PC-9 (cell line): ENCODE measurements around the gene NDUFB8. TPM values are rescaled to one million over a fixed set of nuclear protein-coding genes. Genes with fewer than 3 reads are reported as not detected.

ENCODE experiments used
- BruUV-seq: library from RNA; stranded (reverse); fragments of 400-500 nt; replicated peaks from 2 replicates; lab custom pipeline; 2021; lab: Mats Ljungman, UMichigan
- CTCF ChIA-PET: fragments of 300-600 bp; sonication (Branson Sonifier 250); formaldehyde crosslinking; loops from one replicate; lab custom pipeline; 2022; ENCODE audit warnings: antibody characterized with exemption; lab: Charles Lee
- POLR2A ChIA-PET: fragments of 300-600 bp; sonication (Branson Sonifier 250); formaldehyde crosslinking; loops from one replicate; lab custom pipeline; 2022; ENCODE audit warnings: antibody characterized with exemption; ENCODE audit not compliant: unreplicated experiment; lab: Charles Lee
- DNase-seq, 2 experiments: peaks; one replicate each; pipeline versions ENCODE4 v3.0.0 to v3.0.0-alpha.2; 2015 to 2022; ENCODE audit warnings: mixed read lengths in 1 of 2
- H2AFZ ChIP-seq: fragments of 200-600 bp; sonication (generic); 2 replicates; pipeline ENCODE4 v1.8.1; 2017; ENCODE audit warnings: antibody characterized with exemption
- H3F3A ChIP-seq: fragments of 200-600 bp; sonication (generic); 2 replicates; pipeline ENCODE4 v1.8.1; 2017; ENCODE audit warnings: antibody characterized with exemption, mild to moderate bottlenecking, low read depth; ENCODE audit not compliant: insufficient read depth
- H3K27ac ChIP-seq: fragments of 200-600 bp; sonication (generic); 2 replicates; pipeline ENCODE4 v1.6.1; 2016; ENCODE audit warnings: mixed run types
- H3K27me3 ChIP-seq: fragments of 200-600 bp; sonication (generic); 2 replicates; pipeline ENCODE4 v1.6.1; 2016; ENCODE audit warnings: low read depth, mixed run types; ENCODE audit not compliant: insufficient read depth
- H3K36me3 ChIP-seq: fragments of 200-600 bp; sonication (generic); 2 replicates; pipeline ENCODE4 v1.6.1; 2016; ENCODE audit warnings: low read depth, mixed run types
- H3K4me1 ChIP-seq: fragments of 200-600 bp; sonication (generic); replicated peaks from 2 replicates; pipeline ENCODE4 v1.6.1; 2016; ENCODE audit warnings: mixed run types; ENCODE audit not compliant: insufficient read depth
- H3K4me2 ChIP-seq: fragments of 200-600 bp; sonication (generic); 2 replicates; pipeline ENCODE4 v1.6.1; 2017; ENCODE audit warnings: mixed run types
- H3K4me3 ChIP-seq: fragments of 200-600 bp; sonication (generic); 2 replicates; pipeline ENCODE4 v1.6.1; 2016; ENCODE audit warnings: mixed run types
- H3K79me2 ChIP-seq: fragments of 200-600 bp; sonication (generic); 2 replicates; pipeline ENCODE4 v1.6.1; 2017; ENCODE audit warnings: low read depth, mixed run types
- H3K9me2 ChIP-seq: fragments of 200-600 bp; sonication (generic); 2 replicates; pipeline ENCODE4 v1.8.1; 2017; ENCODE audit warnings: mild to moderate bottlenecking; ENCODE audit not compliant: insufficient read depth
- H3K9me3 ChIP-seq: fragments of 200-600 bp; sonication (generic); 2 replicates; pipeline ENCODE4 v1.8.1; 2016; ENCODE audit warnings: low read depth; ENCODE audit not compliant: insufficient read depth
- H4K20me1 ChIP-seq: fragments of 200-600 bp; sonication (generic); 2 replicates; pipeline ENCODE4 v1.8.1; 2017; ENCODE audit not compliant: insufficient read depth
- EZH2 ChIP-seq: fragments of 200-600 bp; sonication (generic); IDR thresholded peaks from 2 replicates; pipeline ENCODE4 v1.8.0; 2017; ENCODE audit warnings: antibody characterized with exemption, low read depth
- intact Hi-C: fragments of 100-400 bp; cut with micrococcal nuclease; formaldehyde crosslinking; loops from one replicate; pipeline ENCODE4 v1.10.0; 2022; ENCODE audit not compliant: unreplicated experiment
- total RNA-seq: library from RNA; stranded (reverse); gene quantifications from 2 replicates; pipeline ENCODE4 v1.2.3, GENCODE V29; 2021
- TF ChIP-seq, protein P1 (sequence below): fragments of 200-600 bp; sonication (generic); conservative IDR thresholded peaks from 2 replicates; pipeline ENCODE4 v1.6.1; 2017; ENCODE audit warnings: mixed run types, antibody characterized with exemption, mild to moderate bottlenecking, moderate library complexity

NDUFB8 gene
- total RNA-seq, 1 experiment from 2014 or later: 86.0 TPM

DNA sequence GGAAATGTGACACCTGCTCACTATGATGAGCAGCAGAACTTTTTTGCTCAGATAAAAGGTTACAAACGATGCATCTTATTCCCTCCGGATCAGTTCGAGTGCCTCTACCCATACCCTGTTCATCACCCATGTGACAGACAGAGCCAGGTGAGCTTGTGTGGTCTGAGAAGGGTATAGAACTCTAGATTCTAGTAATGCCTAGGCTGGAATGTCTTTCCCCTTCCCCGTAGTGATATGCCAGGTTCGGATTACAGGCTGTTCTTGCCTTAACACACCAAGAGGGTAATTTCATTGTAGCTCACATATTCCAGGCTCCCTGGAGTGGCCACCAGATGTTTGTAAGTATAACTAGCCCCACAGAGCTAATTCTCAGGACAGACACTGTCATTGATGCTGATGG, 15.3 kb upstream of the NDUFB8 start:
- Histone ChIP-seq H3K36me3 (no peaks in the 10 kb centered on the region; the same call in 1 of the 2 replicates), H3K4me1 (no peaks in the 10 kb centered on the region), H3K27ac (no peak overlapping the region), H3F3A (no peaks in the 10 kb centered on the region), H3K9me2 (no peaks in the 10 kb centered on the region), H4K20me1 (no peaks in the 10 kb centered on the region; the same call in 1 of the 2 replicates), H2AFZ (no peak overlapping the region), H3K27me3 (no peaks in the 10 kb centered on the region), H3K79me2 (no peaks in the 10 kb centered on the region), H3K9me3 (no peaks in the 10 kb centered on the region), H3K4me3 (no peak overlapping the region), H3K4me2 (no peak overlapping the region)
- CTCF ChIA-PET: interaction anchor here (1.0 kb wide), 1 partner anchor 9 kb away, joined by 3 read pairs; the partner anchor contains the start of gene HIF1AN
- POLR2A ChIA-PET: interaction anchor here (0.6 kb wide), 1 partner anchor 857 kb away, joined by 6 read pairs; no protein-coding TSS in a partner anchor
- no peak for DNase-seq
- TF ChIP-seq, protein P1, sequence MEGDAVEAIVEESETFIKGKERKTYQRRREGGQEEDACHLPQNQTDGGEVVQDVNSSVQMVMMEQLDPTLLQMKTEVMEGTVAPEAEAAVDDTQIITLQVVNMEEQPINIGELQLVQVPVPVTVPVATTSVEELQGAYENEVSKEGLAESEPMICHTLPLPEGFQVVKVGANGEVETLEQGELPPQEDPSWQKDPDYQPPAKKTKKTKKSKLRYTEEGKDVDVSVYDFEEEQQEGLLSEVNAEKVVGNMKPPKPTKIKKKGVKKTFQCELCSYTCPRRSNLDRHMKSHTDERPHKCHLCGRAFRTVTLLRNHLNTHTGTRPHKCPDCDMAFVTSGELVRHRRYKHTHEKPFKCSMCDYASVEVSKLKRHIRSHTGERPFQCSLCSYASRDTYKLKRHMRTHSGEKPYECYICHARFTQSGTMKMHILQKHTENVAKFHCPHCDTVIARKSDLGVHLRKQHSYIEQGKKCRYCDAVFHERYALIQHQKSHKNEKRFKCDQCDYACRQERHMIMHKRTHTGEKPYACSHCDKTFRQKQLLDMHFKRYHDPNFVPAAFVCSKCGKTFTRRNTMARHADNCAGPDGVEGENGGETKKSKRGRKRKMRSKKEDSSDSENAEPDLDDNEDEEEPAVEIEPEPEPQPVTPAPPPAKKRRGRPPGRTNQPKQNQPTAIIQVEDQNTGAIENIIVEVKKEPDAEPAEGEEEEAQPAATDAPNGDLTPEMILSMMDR: no peak
- TF ChIP-seq EZH2: no peak
- intact Hi-C loops: no loop called here
- no TSS peak for BruUV-seq

DNA sequence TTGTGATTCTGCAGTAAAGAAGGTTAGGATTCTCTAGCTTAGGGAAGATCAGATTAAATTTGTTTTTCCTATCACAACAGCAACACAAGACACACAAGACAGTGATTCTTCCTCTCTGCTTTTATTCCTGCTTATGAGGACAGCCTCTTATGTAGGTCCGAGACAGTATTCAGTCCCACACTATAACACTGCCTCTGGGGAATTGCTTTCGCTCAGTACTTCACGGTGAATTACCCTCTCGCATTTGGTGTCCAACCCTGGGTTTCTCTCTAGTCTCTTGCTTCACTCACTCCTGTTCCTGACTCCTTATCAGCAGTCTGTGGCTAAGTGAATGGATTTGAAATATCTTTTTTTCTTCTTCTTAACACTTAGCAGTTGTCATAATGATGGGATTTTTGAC, 7.8 kb upstream of the NDUFB8 start:
- peaks cover 9% of the 10 kb centered on the region; the same call in 1 of the 2 replicates for H4K20me1 ChIP-seq
- no peaks in the 10 kb centered on the region for H3K9me3 ChIP-seq
- TF ChIP-seq, protein P1: no peak
- TF ChIP-seq EZH2: no peak
- intact Hi-C loops: no loop called here
- peaks cover 25% of the 10 kb centered on the region for H3K79me2 ChIP-seq
- H3K4me3 ChIP-seq: no peak overlapping the region
- H3K4me1 ChIP-seq: peaks cover 5% of the 10 kb centered on the region; the same call in 1 of the 2 replicates
- CTCF ChIA-PET: no interaction called here
- 0 out of 2 replicates have a peak, but pooled peaks cover 6% of the 10 kb centered on the region for H3K36me3 ChIP-seq
- H2AFZ ChIP-seq: no peak overlapping the region
- POLR2A ChIA-PET: interaction anchor here (0.6 kb wide), 1 partner anchor 328 kb away, joined by 3 read pairs; no protein-coding TSS in a partner anchor
- no peak for DNase-seq
- H3F3A ChIP-seq: no peaks in the 10 kb centered on the region
- no TSS peak for BruUV-seq
- no peaks in the 10 kb centered on the region for H3K9me2 ChIP-seq
- no peak overlapping the region for H3K27ac ChIP-seq
- H3K27me3 ChIP-seq: no peaks in the 10 kb centered on the region
- peak overlapping the region; percentile 90; the same call in 1 of the 2 replicates for H3K4me2 ChIP-seq

DNA sequence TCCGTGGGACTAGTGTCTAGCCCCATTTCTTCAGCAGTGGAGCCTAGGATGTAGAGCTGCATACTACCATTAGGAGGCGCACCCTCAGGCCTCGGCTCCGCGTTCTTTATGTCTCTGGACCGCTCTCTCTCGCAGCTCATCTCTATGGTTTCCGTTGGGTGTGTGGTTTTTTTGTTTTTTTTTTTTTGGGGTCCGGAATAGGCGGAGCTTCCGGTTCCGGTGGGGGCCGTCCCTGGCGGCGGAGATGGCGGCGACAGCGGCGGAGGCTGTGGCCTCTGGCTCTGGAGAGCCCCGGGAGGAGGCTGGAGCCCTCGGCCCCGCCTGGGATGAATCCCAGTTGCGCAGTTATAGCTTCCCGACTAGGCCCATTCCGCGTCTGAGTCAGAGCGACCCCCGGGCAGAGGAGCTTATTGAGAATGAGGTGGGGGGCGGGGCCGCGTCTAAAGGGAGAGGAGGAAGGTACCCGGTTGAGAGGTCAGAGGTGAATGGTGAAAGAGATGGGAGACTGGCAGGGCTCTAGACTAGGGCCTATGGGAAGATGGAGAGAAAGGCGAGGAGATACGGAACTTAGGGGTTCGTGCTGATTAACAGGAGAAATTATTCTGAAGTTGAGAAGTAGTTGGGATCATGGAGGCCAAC, 6.2 kb upstream of the NDUFB8 start, which contains the start of gene HIF1AN:
Gene HIF1AN, plus strand, starts transcription at position 229 of the 639 bp plus-strand sequence. Its CDS starts 16 bp downstream, at position 245.
- Histone ChIP-seq H4K20me1 (peaks cover 9% of the 10 kb centered on the region; the same call in 1 of the 2 replicates), H3F3A (no peaks in the 10 kb centered on the region), H3K36me3 (0 out of 2 replicates have a peak, but pooled peaks cover 6% of the 10 kb centered on the region), H3K79me2 (peaks cover 25% of the 10 kb centered on the region), H3K4me2 (peak within 1 kb of the TSS; percentile 90), H3K27me3 (no peaks in the 10 kb centered on the region), H3K27ac (no peak within 1 kb of the TSS), H3K4me3 (peak within 1 kb of the TSS; percentile 74), H3K9me3 (no peaks in the 10 kb centered on the region), H2AFZ (peak within 1 kb of the TSS; percentile 79), H3K4me1 (peaks cover 5% of the 10 kb centered on the region; the same call in 1 of the 2 replicates), H3K9me2 (no peaks in the 10 kb centered on the region)
- POLR2A ChIA-PET: interaction anchor here (0.5 to 0.8 kb wide), 10 partner anchors 14 to 808 kb away, joined by 3 to 12 read pairs (median 8); no protein-coding TSS in a partner anchor
- no TSS peak for BruUV-seq
- TF ChIP-seq EZH2: no peak
- TF ChIP-seq, protein P1: peak; percentile 79
- intact Hi-C loops: no loop called here
- CTCF ChIA-PET: interaction anchor here (0.6 to 1.0 kb wide), 12 partner anchors 9 to 1011 kb away, joined by 3 to 11 read pairs (median 4); partner anchors contain the start of gene DNMBP
- peak; percentile 78 to 82 for DNase-seq
